H9 (cell line): ENCODE data around the gene TBC1D8B. TPM values are rescaled to one million over a fixed set of nuclear protein-coding genes. Genes with fewer than 3 reads are reported as not detected.

Experiments
- DNase-seq: peaks from one replicate; pipeline ENCODE4 v3.0.0-alpha.2; 2017
- H2AFZ ChIP-seq: one replicate; pipeline ENCODE4 v1.6.1; 2013; ENCODE audit warnings: mild to moderate bottlenecking, low read length, control low read depth, moderate library complexity
- H2AK5ac ChIP-seq: 2 replicates; pipeline ENCODE4 v1.6.1; 2013; ENCODE audit warnings: low read length, control low read depth, mixed read lengths; ENCODE audit not compliant: insufficient read length
- H2BK120ac ChIP-seq: one replicate; pipeline ENCODE4 v1.6.1; 2013; ENCODE audit warnings: low read depth, mild to moderate bottlenecking, low read length, control low read depth, inconsistent platforms; ENCODE audit not compliant: poor library complexity, severe bottlenecking
- H2BK12ac ChIP-seq: 2 replicates; pipeline ENCODE4 v1.6.1; 2013; ENCODE audit warnings: low read length, control low read depth, mixed read lengths, low read depth; ENCODE audit not compliant: insufficient read length
- H2BK15ac ChIP-seq: 2 replicates; pipeline ENCODE4 v1.6.1; 2013; ENCODE audit warnings: low read depth, low read length, control low read depth
- H2BK20ac ChIP-seq: one replicate; pipeline ENCODE4 v1.6.1; 2013; ENCODE audit warnings: low read depth, mild to moderate bottlenecking, low read length, control low read depth, inconsistent platforms; ENCODE audit not compliant: poor library complexity, severe bottlenecking
- H2BK5ac ChIP-seq: 2 replicates; pipeline ENCODE4 v1.6.1; 2013; ENCODE audit warnings: low read length, control low read depth, mixed read lengths; ENCODE audit not compliant: insufficient read length
- H3K14ac ChIP-seq: 2 replicates; pipeline ENCODE4 v1.6.1; 2013; ENCODE audit warnings: low read length, control low read depth; ENCODE audit not compliant: insufficient read depth
- H3K18ac ChIP-seq: 2 replicates; pipeline ENCODE4 v1.6.1; 2013; ENCODE audit warnings: low read depth, mild to moderate bottlenecking, mixed read lengths, low read length, control low read depth; ENCODE audit not compliant: insufficient read length
- H3K23ac ChIP-seq: 2 replicates; pipeline ENCODE4 v1.6.1; 2013; ENCODE audit warnings: low read length, control low read depth, mixed read lengths, low read depth; ENCODE audit not compliant: insufficient read length
- H3K23me2 ChIP-seq: 2 replicates; pipeline ENCODE4 v1.6.1; 2013; ENCODE audit warnings: low read depth, mild to moderate bottlenecking, mixed read lengths, low read length, control low read depth; ENCODE audit not compliant: insufficient read length, poor library complexity, severe bottlenecking
- H3K27ac ChIP-seq: 2 replicates; pipeline ENCODE4 v1.5.1; 2013; ENCODE audit warnings: low read length, control low read depth, mixed read lengths, low read depth; ENCODE audit not compliant: insufficient read length
- H3K27me3 ChIP-seq: 2 replicates; pipeline ENCODE4 v1.6.1; 2013; ENCODE audit warnings: low read length, control low read depth, inconsistent platforms; ENCODE audit not compliant: insufficient read depth
- H3K4ac ChIP-seq: 2 replicates; pipeline ENCODE4 v1.6.1; 2013; ENCODE audit warnings: low read depth, mild to moderate bottlenecking, control low read depth, inconsistent platforms, low read length, moderate library complexity
- H3K4me1 ChIP-seq: 2 replicates; pipeline ENCODE4 v1.6.1; 2013; ENCODE audit warnings: low read length, control low read depth, inconsistent platforms; ENCODE audit not compliant: insufficient read depth
- H3K4me2 ChIP-seq: 2 replicates; pipeline ENCODE4 v1.6.1; 2013; ENCODE audit warnings: low read length, control low read depth, mixed read lengths; ENCODE audit not compliant: insufficient read length, insufficient read depth
- H3K56ac ChIP-seq: 2 replicates; pipeline ENCODE4 v1.6.1; 2013; ENCODE audit warnings: low read depth, mild to moderate bottlenecking, mixed read lengths, low read length, control low read depth; ENCODE audit not compliant: insufficient read length
- H3K79me1 ChIP-seq: 2 replicates; pipeline ENCODE4 v1.6.1; 2013; ENCODE audit warnings: low read depth, mild to moderate bottlenecking, moderate library complexity, low read length, control low read depth, inconsistent platforms; ENCODE audit not compliant: insufficient read depth, poor library complexity, severe bottlenecking
- H3K79me2 ChIP-seq: 2 replicates; pipeline ENCODE4 v1.6.1; 2013; ENCODE audit warnings: low read length, control low read depth, inconsistent platforms; ENCODE audit not compliant: insufficient read depth
- H3K9ac ChIP-seq: 2 replicates; pipeline ENCODE4 v1.6.1; 2013; ENCODE audit warnings: low read length, control low read depth, mixed read lengths; ENCODE audit not compliant: insufficient read length; ENCODE audit errors: extremely low read depth
- H3K9me3 ChIP-seq: one replicate; pipeline ENCODE4 v1.6.1; 2013; ENCODE audit warnings: low read depth, low read length, inconsistent platforms; ENCODE audit not compliant: control insufficient read depth
- H3T11ph ChIP-seq: one replicate; pipeline ENCODE4 v1.6.1; 2013; ENCODE audit warnings: mild to moderate bottlenecking, low read length, control low read depth, inconsistent platforms
- H4K20me1 ChIP-seq: one replicate; pipeline ENCODE4 v1.6.1; 2013; ENCODE audit not compliant: control insufficient read depth, insufficient read length, insufficient read depth
- H4K5ac ChIP-seq: 2 replicates; pipeline ENCODE4 v1.6.1; 2013; ENCODE audit warnings: low read depth, mild to moderate bottlenecking, mixed read lengths, low read length, control low read depth; ENCODE audit not compliant: insufficient read length
- H4K8ac ChIP-seq: replicated peaks from 2 replicates; pipeline ENCODE4 v1.6.1; 2013; ENCODE audit warnings: low read length, control low read depth, mixed read lengths, low read depth; ENCODE audit not compliant: insufficient read length
- H4K91ac ChIP-seq: 2 replicates; pipeline ENCODE4 v1.6.1; 2013; ENCODE audit warnings: low read depth, mild to moderate bottlenecking, moderate library complexity, mixed read lengths, low read length, control low read depth; ENCODE audit not compliant: insufficient read length
- H3K27ac Mint-ChIP-seq, 3 experiments: 2 replicates in 2 of 3; 3 replicates in 1 of 3; pipeline ENCODE4 v1.8.0; 2020 to 2021; ENCODE audit warnings: mixed read lengths in 3 of 3, mild to moderate bottlenecking in 1 of 3, moderate library complexity in 1 of 3
- H3K27me3 Mint-ChIP-seq: 2 replicates; pipeline ENCODE4 v1.8.0; 2021; ENCODE audit warnings: low read depth, mild to moderate bottlenecking, moderate library complexity, mixed read lengths
- H3K36me3 Mint-ChIP-seq, 3 experiments: 2 replicates in 2 of 3; 3 replicates in 1 of 3; pipeline ENCODE4 v1.8.0; 2020 to 2021; ENCODE audit warnings: low read depth in 3 of 3, mixed read lengths in 3 of 3; ENCODE audit not compliant: insufficient read depth in 1 of 3
- H3K4me1 Mint-ChIP-seq, 2 experiments: 2 replicates each; pipeline ENCODE4 v1.8.0; 2020; ENCODE audit warnings: mixed read lengths in 2 of 2
- H3K4me3 Mint-ChIP-seq, 2 experiments: 2 replicates in 1 of 2; 3 replicates in 1 of 2; pipeline ENCODE4 v1.8.0; 2020 to 2021; ENCODE audit warnings: mild to moderate bottlenecking in 2 of 2, mixed read lengths in 2 of 2, moderate library complexity in 1 of 2
- H3K9me3 Mint-ChIP-seq, 2 experiments: 2 replicates in 1 of 2; 3 replicates in 1 of 2; pipeline ENCODE4 v1.8.0; 2020; ENCODE audit warnings: mild to moderate bottlenecking in 2 of 2, mixed read lengths in 2 of 2, moderate library complexity in 1 of 2
- WGBS: extraction: QIAGEN DNeasy Blood & Tissue Kit; methylation state at CpG from one replicate; pipeline ENCODE4 v1.1.7; 2013; ENCODE audit warnings: missing lambda C conversion rate, low lambda C conversion rate, mixed read lengths; ENCODE audit not compliant: insufficient read length; ENCODE audit errors: extremely low coverage; 5-methylcytosine and 5-hydroxymethylcytosine counted together
- total RNA-seq: library from RNA; stranded (reverse); gene quantifications from 2 replicates; pipeline ENCODE4 v1.2.1, GENCODE V29; 2021
- TF ChIP-seq, protein P1 (sequence below): fragments of 200-600 bp; sonication (generic); conservative IDR thresholded peaks from 3 replicates; pipeline ENCODE4 v1.8.0; 2021; ENCODE audit warnings: antibody characterized with exemption, mild to moderate bottlenecking

TBC1D8B gene
- total RNA-seq, 1 experiment from 2014 or later: 2.6 TPM

GRCh38 chrX:106901341-106901740 lies 98.9 kb downstream of the TBC1D8B start:
- H3K4me2 ChIP-seq: no peak overlapping the region
- H3K4me1 ChIP-seq: no peaks in the 10 kb centered on the region
- no peak overlapping the region for H2BK5ac ChIP-seq
- no peak overlapping the region for H3K4me3 Mint-ChIP-seq
- H3K27me3 ChIP-seq: no peaks in the 10 kb centered on the region
- H3K36me3 Mint-ChIP-seq: no peaks in the 10 kb centered on the region; a peak in 1 of 7 replicates
- no peaks in the 10 kb centered on the region for H3K9me3 ChIP-seq
- no peak overlapping the region for H2BK12ac ChIP-seq
- H2AFZ ChIP-seq: no peak overlapping the region
- H3K27ac ChIP-seq: no peak overlapping the region
- no peak overlapping the region for H3K23ac ChIP-seq
- H3K27me3 Mint-ChIP-seq: no peaks in the 10 kb centered on the region
- H3K4me1 Mint-ChIP-seq: peaks cover 9 to 10% of the 10 kb centered on the region in 2 experiments
- TF ChIP-seq, protein P1, sequence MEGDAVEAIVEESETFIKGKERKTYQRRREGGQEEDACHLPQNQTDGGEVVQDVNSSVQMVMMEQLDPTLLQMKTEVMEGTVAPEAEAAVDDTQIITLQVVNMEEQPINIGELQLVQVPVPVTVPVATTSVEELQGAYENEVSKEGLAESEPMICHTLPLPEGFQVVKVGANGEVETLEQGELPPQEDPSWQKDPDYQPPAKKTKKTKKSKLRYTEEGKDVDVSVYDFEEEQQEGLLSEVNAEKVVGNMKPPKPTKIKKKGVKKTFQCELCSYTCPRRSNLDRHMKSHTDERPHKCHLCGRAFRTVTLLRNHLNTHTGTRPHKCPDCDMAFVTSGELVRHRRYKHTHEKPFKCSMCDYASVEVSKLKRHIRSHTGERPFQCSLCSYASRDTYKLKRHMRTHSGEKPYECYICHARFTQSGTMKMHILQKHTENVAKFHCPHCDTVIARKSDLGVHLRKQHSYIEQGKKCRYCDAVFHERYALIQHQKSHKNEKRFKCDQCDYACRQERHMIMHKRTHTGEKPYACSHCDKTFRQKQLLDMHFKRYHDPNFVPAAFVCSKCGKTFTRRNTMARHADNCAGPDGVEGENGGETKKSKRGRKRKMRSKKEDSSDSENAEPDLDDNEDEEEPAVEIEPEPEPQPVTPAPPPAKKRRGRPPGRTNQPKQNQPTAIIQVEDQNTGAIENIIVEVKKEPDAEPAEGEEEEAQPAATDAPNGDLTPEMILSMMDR: no peak
- H3K79me1 ChIP-seq: no peaks in the 10 kb centered on the region
- no peak overlapping the region for H4K91ac ChIP-seq
- H3K9me3 Mint-ChIP-seq: peaks cover 0 to 58% of the 10 kb centered on the region in 2 experiments; a peak in 2 of 5 replicates
- WGBS: no CpG with 5 or more reads among the region's 3 CpGs
- no peak overlapping the region for H2BK20ac ChIP-seq
- H3K79me2 ChIP-seq: no peaks in the 10 kb centered on the region
- H3K9ac ChIP-seq: no peak overlapping the region
- no peak overlapping the region for H4K5ac ChIP-seq
- H4K20me1 ChIP-seq: no peaks in the 10 kb centered on the region
- H3K4ac ChIP-seq: no peak overlapping the region
- no peak overlapping the region for H2AK5ac ChIP-seq
- H2BK15ac ChIP-seq: no peak overlapping the region
- H4K8ac ChIP-seq: no peak overlapping the region
- H2BK120ac ChIP-seq: no peak overlapping the region
- DNase-seq: no peak
- H3K23me2 ChIP-seq: no peaks in the 10 kb centered on the region
- H3T11ph ChIP-seq: no peak overlapping the region
- H3K18ac ChIP-seq: no peak overlapping the region
- H3K27ac Mint-ChIP-seq: no peak overlapping the region; a peak in 1 of 7 replicates
- H3K56ac ChIP-seq: no peak overlapping the region
- no peak overlapping the region for H3K14ac ChIP-seq
